ENCODE data around the gene MELTF.

The MELTF gene

DNA sequence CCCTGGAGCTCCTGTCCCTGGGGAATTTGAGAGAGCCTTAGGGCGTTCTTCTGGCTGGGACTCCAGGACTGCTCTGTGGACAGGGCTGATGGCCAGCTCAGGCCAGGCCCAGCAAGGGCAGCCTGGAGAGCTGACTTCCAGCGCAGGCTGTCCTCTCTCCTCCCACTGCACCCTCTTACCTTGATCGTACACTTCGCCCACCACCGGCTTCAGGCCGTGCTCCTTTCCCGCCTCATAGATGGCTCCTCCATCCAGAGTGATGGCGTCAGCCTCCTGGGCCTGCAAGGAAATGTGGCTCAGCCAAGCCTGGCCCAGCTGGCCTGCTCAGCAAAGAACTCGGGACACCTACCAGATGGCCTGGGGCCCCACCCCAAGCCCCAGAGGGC, 3.1 kb downstream of the MELTF start:
- no peak for DNase-seq

DNA sequence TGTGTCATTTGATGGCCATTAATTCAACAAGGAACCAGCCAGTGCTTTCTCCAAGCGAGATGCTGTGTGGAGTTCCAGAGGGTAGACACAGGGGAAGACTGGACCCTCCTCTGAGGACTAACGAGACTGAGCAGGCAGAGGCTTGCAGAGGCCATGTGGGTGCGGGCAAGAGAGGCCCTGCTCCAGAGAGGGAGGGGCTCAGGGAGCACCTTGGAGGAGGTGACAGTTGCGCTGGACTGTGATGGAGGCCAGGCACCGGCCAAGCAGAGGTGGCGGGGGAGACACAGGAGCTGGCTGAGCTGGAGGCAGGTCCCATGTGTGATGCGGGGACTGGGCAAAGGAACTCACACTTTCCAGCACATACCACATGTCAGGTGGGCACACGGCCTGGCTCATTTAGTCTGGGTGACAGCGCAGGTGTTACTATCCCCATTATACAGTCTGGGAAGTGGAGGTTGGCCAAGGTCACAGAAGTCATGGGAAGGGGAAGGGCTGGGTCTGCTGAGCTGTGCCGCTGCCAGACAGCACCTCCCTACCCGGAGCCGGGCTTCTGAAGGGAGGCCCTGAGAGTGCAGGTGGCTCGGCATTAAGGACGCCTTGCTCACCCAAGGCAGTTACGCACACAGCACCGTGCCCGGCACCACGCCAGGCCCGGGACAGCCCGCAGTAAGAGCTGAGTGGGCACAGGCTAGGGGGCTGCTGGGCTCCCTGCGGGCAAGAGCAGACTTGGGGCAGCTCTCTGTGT, 3.7 kb downstream of the MELTF start:
- DNase-seq: no peak

DNA sequence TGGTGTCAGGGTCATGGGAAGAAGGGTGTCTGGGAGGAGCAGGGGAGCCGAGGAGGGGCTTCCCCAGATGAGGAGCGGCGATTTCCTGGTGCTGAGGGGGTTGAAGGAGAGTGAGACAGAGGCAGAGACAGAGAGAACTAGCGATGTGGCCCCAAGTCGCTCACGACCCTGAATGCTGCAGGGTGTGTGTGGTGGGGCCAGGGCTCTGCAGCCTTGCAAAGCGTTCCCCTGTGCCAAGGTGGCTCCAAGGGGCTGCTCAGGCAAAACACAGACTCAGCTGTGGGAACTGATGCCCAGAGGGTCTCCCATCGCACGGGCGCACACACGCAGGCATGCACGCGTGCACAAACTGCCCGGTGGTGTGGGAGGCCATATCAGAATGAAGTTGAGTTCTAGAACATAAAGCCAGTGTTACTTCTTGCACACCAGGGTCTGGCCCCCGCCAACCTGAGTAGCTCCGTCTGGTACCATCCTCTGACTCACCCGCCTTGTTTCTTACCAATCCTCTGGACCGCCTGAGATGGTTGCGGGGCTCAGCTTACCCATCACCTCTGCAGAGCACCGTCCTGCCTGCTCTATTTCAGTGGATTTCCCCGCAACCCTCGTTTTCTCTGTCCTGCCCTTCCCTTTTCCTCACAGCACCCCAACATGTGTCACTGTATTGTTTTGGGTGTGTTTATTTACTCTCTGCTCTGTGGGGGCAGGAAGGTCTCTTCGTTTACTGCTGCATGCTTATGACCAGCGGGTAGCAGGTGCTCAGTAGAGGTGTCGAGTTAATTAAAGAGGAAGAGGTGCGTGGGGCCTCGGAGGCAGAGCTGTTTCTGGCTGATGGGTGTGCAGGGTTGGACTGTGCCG, 4.5 kb downstream of the MELTF start:
- DNase-seq: no peak

DNA sequence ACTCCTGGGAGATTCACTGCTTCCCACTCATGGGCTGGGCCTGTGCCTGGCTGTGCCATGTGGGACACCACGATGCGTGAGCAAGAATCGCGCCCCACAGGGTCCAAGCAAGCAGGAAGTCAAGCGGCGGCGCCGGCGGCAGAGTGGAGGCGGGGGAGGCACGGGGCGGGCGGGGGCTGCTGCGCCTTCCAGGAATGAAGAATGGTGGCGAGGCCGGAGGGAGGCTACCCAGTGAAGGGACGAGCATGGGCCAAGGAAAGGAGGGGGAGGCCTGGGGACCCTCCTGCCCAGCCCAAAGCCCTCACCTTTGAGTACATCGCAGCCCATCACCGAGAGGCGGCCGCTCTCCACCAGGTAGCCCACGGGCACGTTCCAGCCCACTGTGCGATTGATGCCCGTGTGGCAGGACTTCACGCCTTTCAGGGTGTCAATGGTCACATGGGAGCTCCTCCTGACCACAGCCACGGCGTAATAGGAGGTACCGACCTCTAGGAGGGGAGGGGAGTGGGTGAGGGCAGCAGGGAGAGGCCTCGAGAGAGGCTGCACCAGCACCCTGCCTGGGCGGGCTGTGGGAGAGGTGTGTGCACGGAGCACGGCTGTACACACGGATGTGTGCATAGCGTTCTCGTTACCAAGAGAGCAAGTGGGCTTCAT, 5.5 kb downstream of the MELTF start:
- DNase-seq: no peak

DNA sequence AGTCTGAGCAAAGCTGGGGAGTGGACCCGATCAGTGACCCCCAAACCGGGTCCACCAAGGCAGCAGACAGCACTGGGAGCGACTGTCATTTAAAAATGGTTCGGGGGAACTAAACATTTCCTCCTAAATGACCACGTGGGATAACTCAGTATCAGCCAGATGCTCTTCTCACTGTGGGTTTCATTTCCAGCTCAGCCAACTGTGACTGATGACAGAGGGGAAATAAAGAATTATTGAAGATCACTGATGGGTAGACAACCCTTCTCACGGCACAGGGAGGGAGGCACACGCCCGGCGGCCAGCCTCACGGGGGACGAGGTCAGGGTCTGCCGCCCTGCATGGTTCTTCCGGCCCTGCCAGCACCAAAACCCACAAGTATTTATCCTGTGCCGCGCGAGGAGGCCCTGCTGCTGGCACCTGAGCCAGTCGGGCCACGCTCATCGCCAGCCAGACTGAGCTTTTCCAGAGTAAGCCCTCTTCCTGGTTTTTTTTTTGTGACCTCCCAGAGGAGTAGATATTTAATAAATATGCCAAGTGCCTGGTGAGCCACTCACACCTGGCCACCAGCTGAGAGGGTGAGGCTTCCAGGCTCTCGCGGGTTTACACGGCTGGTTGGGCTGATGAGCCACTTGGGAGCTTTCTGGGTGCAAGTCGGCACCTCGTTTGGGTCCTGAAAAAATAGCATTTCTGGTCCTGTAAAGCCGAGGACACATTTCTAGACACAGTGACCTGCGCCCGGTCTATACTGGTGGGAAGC, 6.2 kb downstream of the MELTF start:
- peak in 1 of 2 donors; percentile 37 for DNase-seq

DNA sequence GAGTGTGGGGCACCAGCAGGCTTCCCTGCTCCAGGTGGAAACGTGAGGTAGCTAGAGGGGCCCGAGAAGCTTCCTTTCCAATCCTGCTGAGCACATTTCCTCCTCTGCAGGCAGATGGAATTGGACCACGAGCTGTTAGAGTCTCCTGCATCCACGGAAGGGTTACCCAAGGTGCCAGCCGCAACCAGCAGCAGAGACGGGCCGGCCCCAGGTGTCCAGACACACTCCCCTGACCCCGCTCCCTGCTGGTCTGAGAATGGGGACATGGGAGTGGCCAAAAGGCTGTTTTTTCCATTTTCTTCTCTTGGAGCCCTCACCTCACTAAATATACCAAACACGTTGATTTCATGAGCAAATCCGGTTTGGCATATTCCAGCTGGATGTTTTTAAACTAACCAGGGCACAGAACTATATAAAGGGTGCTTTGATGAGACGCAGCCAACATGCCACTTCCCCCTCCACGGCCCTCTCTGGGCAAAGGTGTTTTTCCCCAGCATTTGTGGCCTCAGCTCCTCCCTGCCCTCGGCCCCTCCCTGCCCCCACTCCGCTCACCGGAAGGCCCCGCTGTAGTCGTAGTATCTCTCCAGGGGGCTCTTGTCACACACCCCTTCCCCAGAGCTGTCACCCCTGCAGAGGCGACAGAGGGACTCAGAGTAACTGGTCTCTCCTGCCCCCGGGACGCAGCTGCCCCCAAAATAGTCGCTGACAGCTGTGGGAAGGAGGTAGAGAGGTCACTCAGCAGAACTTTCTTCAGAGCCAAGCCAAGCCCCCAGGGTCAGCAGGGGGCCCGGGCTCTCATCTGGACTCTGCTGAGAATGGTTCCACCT, 7.0 kb downstream of the MELTF start:
- DNase-seq: no peak

DNA sequence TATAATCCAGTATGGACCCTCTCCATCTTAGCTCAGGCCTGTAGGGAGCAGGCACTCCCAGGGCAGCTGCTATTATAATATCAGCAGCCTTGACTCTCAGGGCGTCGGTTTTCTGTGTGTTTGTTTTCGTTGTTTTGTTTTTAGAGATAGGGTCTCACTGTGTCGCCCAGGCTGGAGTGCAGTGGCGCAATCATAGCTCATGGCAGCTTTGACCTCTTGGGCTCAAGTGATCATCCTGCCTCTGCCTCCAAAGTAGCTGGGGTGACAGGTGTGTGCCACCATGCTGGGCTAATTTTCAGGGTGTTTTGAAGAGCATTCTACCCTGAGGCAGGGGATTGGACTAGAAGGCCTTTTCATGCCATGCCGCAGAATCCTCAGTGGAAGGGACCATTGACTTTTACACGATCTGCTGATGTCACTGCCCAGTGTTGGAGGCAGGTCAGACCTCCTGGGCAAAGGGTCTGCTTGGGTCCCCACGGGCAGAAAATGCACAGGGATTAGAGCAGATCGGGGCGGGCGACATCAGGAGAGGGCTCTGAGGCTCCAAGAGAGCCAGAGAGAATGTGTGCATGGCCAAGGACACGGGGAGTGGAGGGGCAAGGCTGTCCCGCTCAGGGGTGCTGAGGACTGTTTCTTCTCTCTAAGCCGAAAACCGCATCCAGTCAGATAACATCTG, 7.8 kb downstream of the MELTF start:
- no peak for DNase-seq

DNA sequence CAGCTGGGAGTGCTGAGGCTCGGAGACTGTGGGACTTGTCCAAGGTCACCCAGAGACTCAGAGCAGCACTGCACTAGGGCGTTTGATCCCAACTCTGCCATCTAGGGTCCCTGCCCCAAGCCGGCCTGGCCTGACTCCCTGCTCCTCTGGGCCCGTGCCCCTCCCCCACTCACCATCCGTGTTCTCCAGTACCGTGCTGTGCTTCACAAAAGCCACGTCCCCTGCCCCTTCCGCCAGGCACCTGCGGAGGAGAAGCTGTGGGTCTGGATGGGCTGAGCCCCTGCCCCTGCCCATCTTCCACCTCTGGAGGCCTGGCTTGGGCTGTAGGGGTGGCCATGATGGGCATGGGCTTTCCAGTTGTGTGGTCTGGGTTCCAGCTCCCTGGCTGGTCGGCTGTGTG, 8.4 kb downstream of the MELTF start:
- no peak for DNase-seq

DNA sequence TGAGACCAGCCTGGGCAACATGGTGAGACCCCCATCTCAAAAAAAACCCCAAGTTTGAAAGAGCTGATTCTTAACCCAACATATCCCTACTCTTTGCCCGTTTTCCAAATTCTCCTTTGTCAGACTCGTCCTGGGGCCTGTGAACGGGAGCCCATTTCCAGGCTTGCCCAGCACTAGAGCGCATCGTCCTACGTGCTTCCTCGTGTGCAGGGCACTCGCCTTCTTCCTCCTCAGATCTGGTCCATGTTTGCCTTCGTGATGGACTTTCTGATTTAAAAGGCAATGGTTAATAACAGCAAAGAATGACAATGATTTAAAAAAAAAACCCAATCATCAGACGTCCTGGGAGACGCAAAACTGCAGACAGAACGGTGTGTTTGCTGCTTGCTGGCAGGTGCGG, 10.1 kb downstream of the MELTF start:
- DNase-seq: no peak

DNA sequence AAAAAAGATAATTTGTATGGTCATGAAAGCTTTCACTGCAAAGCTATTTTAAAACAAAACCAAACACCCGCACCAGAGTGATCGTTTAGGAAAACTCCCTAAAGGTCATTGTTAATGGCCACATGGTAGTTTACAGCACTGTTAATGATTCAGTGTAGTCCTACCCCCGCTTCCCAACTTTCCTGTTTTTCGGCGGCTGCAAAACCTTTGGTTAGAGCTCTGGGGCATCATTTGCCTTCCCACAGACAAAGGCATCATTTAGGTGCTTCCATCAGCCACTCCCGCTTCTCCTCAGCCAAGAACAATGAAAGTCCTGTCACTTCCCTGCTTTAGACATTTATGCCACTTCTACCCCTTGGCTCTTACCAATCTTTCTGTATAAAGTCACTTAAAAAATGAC, 10.6 kb downstream of the MELTF start:
- no peak for DNase-seq

DNA sequence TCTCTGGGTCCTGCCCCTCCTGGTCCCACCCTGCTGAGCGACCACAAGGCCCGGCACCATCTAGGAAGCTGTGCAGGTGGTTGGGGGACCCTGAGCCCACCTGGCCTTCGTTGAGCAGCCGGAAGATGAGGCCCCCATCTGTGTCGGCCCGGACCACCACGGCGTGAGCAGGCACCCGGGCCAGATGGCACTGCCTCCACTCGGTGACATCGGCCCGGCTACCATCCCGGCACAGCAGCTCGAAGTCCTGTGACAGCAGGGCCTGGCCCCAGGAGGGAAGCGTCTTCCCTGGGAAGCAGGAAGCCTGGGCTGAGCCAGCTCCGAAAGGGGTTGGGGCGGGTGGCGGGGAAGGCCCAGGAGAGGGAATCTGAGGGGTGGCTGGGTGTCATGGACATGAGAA, 12.6 kb downstream of the MELTF start:
- no peak for DNase-seq

DNA sequence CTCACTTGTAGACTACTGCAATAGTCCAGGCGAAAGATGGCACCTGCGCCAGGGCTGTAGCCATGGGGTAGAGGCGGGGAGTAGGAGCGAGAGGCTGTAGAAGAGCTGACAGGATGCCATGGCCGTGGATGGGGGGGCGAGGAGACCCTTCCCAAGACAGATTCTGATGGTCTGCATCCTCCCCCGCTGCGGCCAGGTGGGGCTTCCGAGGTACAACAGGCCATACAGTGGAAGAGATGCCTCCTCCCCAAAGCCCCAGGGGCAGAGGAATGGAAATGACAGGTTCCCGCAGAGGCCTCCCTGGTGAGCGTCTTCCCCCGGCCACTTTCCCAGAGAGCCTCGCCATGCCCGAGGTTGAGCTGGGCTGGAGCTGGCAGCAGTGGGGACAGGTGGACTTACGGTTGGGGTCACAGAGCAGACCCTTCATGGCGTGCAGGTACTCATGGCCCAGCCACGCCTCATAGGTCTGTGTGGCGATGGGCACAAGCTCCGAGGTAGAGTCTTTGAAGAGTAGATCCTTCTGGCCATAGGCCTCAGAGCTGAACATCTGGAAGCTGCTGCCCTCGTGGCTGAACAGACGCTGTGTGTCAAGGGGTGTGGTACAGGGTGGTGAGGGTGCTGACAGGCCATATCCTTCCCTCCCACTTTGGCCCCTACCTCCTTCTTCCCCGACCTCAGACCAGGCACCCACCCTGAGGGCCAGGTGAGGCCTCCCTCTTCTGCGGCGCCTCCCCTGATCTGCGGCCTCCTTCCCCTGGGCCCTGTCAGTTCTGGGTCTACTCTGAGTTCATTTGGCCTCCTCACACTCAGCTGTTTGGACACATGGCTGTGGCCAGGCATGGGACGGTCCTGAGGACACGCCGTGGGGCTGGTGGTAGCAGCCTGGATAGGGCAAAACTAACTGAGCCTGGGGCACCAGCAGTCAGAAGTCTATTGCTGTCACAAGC, 13.6 kb downstream of the MELTF start:
- DNase-seq: no peak

DNA sequence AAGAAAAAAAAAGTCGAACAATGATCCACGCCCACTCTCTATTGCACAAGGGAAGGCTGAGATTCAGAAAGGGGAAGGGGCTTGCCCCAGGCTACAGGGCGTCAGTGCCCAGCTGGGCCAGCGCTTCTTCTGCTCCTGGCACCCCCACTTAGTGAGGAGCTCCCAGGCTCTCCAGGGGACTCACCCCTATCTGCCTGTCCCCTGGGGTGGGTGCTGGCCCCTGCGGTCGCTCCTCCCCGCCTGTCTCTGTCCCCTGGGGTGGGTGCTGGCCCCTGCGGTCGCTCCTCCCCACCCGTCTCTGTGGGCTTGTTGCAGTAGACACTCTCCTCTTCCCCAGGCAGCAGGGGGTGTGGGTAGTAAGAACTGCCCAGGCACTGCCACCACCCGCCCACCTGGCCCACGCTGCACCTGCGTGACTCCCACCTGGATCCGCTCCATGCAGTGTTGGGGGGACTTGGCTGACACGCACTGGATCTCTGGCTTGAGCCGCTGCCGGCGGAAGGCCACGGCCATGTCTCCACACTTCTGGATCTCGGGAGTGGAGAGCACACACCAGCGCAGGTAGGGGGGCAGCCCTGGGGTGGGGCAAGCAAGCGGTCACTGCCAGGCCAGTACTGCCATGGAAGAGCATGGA, 14.6 kb downstream of the MELTF start:
- no peak for DNase-seq

DNA sequence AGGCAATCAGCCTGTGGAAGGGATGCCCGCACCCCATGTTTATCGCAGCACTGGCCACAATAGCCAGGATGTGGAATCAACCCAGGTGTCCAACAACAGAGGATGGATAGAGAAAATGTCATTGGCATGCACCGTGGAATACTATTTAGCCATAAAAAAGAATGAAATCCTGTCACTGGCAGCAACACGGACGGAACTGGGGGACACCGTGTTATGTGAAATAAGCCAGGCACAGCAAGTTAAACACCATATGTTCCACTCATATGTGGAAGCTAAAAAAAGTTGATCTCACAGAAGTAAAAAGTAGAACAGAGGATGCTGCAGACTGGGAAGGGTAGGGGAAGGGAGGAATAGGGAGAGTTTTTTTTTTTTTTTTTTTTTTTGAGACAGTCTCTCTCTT, 15.6 kb downstream of the MELTF start:
- no peak for DNase-seq

DNA sequence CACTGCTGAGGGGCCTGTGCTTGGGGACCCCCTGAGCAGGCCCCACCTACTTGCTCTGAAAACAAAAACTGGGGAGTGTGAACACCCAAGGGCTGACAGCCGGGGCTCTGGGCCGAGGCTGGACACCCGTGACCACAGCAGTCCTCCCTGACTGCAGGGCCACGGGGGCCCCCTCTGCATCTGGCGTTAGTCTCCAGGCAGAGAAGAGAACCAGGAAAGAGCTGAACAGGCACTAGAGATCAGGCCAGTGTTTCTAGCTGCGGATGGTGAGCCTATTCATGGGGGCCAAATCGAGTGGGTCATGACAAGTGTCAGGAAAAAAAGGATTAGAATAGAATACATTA, 17.1 kb downstream of the MELTF start:
- no peak for DNase-seq

DNA sequence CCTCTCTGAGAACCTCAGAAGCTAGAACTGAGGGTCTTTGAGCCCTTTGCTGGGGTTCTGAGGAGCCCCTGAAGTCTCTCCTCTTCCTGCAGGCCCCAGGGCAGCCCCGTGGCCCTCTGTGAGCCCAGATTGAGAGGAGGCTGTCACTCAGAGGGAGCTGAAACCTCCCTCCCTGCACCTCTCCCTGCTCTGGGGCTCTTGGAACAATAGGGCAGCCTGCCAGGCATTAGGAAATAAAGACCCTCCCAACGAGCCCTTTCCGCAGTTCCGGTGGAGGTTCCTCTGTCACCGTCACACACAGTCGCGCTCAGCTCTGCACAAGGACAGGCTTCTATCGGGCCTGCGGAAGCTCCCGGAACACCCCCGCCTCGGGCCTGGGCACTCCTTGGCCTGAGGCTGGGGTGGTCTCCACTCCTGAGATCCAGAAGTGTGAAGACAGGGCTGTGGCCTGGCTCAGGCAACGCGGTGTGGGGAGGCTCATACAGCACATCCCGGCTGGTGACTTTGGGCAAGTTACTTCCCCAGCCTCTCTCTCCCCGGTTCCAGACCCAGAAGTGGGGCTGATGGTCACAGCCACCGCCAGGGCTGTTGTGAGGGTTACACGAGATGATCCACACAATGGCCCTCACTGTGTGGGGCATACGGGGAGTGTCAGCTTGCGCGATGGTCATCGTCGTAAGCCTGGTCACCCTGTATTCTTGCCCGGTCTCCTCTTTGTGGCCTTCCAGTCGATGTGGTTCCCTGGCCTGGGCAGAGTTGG, 17.7 kb downstream of the MELTF start:
- no peak for DNase-seq

DNA sequence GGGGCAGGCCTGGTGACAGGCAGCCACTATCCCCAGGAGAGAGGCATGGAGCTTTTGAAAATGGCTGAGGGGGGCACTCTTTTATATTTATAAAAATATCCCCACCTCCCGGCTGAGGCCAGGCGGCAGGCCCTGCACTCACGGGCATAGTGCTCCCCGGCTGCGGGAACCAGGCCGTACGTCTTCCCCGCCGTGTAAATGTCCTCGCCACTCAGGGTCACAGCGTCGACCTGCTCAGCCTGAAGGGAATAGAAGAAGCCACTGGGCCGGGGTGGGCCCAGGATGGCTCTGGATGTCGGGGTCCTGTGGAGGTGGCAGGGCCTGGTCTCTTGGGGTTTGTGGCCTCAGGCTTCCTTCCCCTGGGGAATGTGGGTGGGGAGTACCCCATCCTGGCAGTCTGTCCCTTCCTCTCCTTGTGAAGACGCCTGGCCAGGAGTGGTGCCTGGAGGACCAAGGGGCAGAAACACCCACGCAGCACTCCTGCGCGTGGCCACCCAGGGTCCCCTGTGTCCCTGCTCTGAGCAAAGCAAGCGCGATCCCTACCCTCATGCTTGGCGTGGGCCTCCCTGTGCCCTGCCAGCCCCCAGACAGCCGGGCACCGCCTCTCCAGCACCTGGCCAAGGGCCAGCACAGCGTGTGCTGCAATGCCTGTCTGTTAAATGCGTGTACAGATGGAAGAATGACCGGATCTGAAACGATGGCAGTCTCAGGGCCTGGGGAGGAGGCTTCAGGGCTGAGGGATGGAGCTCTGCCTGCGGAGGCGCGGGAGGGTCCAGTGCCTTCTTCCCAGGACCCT, 18.9 kb downstream of the MELTF start:
- DNase-seq: no peak

DNA sequence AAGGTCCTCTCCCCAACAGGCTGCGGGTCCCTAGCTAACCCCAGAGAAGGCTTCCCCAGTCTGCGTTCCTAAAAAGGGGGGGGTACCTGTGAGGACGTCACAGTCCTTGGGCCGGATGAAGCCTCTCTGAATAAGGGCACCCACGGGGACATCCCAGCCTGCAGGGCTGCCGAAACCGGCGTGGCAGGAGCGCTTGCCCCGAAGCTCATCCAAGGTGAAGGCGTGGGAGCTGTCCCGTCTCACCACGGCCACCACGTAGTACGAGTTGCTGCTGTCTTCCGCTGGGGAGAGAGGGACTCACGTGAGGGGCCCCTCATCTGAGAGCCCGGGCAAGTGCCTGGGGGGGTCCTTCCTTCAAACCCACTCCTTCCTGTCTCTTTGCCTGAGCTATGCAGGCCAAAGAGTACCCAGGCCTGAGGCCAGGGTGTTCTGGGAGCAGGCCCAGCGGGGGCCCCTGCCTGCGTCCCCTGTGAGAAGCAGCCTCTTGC, 20.0 kb downstream of the MELTF start:
- no peak for DNase-seq
